HepG2 (cell line): Measurements from ENCODE around the gene IRF2. TPM values are rescaled to one million over a fixed set of nuclear protein-coding genes. Genes with fewer than 3 reads are reported as not detected.
"Not testable (repeated sequence)": the region's sequence is repeated elsewhere in the genome, so short reads cannot be mapped to it uniquely, and the experiment has no call there.

Source experiments
- ATAC-seq: fragments of 200-7000 bp; cut with Tn5 transposase; 3 replicates; pipeline ENCODE4 v1.9.1; 2020; ENCODE audit warnings: mild to moderate bottlenecking, moderate library complexity
- BruUV-seq: library from RNA; stranded (reverse); fragments of 400-500 nt; replicated peaks from 2 replicates; lab custom pipeline; 2021; lab: Mats Ljungman, UMichigan
- CTCF ChIA-PET: fragments of 300-600 bp; formaldehyde crosslinking; extraction: SDS; loops from one replicate; lab custom pipeline; 2021; ENCODE audit warnings: low total read pairs, inconsistent platforms, low intra/inter-chr PET ratio; lab: Yijun Ruan, JAX
- POLR2A ChIA-PET: fragments of 350-600 bp; sonication (Branson Sonifier 250); formaldehyde crosslinking; loops from one replicate; lab custom pipeline; 2020; ENCODE audit warnings: antibody characterized with exemption, inconsistent platforms; lab: Yijun Ruan, JAX
- DNase-seq: peaks from one replicate; pipeline ENCODE4 v3.0.0-alpha.2; 2015; ENCODE audit warnings: low spot score
- FAIRE-seq: peaks from 3 replicates; lab custom pipeline; 2011; peaks lifted over from hg19 to GRCh38; lab: Jason Lieb, UNC
- H2AFZ ChIP-seq: one replicate; pipeline ENCODE4 v1.6.1; 2011; ENCODE audit warnings: low read length, inconsistent platforms
- H3K27ac ChIP-seq: fragments of 300-600 bp; 3 replicates; pipeline ENCODE4 v1.8.0; 2011; ENCODE audit warnings: mixed run types, mild to moderate bottlenecking, mixed read lengths, low read length, inconsistent platforms; ENCODE audit not compliant: insufficient read depth; ENCODE audit errors: extremely low read length
- H3K27me3 ChIP-seq, 2 experiments: fragments of 200-600 bp in 1 of 2; 2 replicates in 1 of 2; 3 replicates in 1 of 2; pipeline versions ENCODE4 v1.6.0 to v1.8.0; 2011; ENCODE audit warnings: low read length in 2 of 2, mild to moderate bottlenecking in 2 of 2, moderate library complexity in 2 of 2, inconsistent platforms in 1 of 2; ENCODE audit not compliant: insufficient read depth in 2 of 2, control insufficient read depth in 1 of 2
- H3K36me3 ChIP-seq, 2 experiments: fragments of 200-600 bp in 1 of 2; replicated peaks in 1 of 2; 2 replicates in 1 of 2; 3 replicates in 1 of 2; pipeline versions ENCODE4 v1.5.1 to v1.8.0; 2011; ENCODE audit warnings: low read length in 2 of 2, inconsistent platforms in 1 of 2; ENCODE audit not compliant: insufficient read depth in 2 of 2, control insufficient read depth in 1 of 2
- H3K4me1 ChIP-seq: 2 replicates; pipeline ENCODE4 v1.5.1; 2012; ENCODE audit warnings: low read length, inconsistent platforms; ENCODE audit not compliant: insufficient read depth
- H3K4me2 ChIP-seq: 2 replicates; pipeline ENCODE4 v1.6.0; 2011; ENCODE audit warnings: low read depth, low read length, inconsistent platforms
- H3K4me3 ChIP-seq, 3 experiments: fragments of 200-600 bp in 1 of 3; sonication (generic), shearing (Covaris generic) in 1 of 3; replicated peaks in 1 of 3; 2 replicates each; pipeline ENCODE4 v1.5.1; 2011 to 2016; ENCODE audit warnings: low read length in 3 of 3, inconsistent platforms in 2 of 3, low read depth in 2 of 3, mild to moderate bottlenecking in 2 of 3, control low read depth in 1 of 3, mixed read lengths in 1 of 3; ENCODE audit not compliant: insufficient read depth in 1 of 3
- H3K79me2 ChIP-seq: one replicate; pipeline ENCODE4 v1.6.1; 2011; ENCODE audit warnings: low read length, inconsistent platforms; ENCODE audit not compliant: insufficient read depth
- H3K9ac ChIP-seq: 2 replicates; pipeline ENCODE4 v1.6.0; 2011; ENCODE audit warnings: mild to moderate bottlenecking, low read depth, low read length, inconsistent platforms; ENCODE audit not compliant: insufficient read depth
- H3K9me3 ChIP-seq: 2 replicates; pipeline ENCODE4 v1.5.1; 2012; ENCODE audit warnings: mild to moderate bottlenecking, low read length
- H4K20me1 ChIP-seq: 2 replicates; pipeline ENCODE4 v1.6.0; 2011; ENCODE audit warnings: inconsistent platforms, mild to moderate bottlenecking, low read length, moderate library complexity; ENCODE audit not compliant: insufficient read depth
- FOXC1 ChIP-seq: sonication (generic); formaldehyde crosslinking; IDR thresholded peaks from 2 replicates; pipeline ENCODE4 v1.8.0; 2022; ENCODE audit warnings: mild to moderate bottlenecking, missing genetic modification reagents, borderline replicate concordance
- FOXM1 ChIP-seq: sonication (generic); formaldehyde crosslinking; IDR thresholded peaks from 2 replicates; pipeline ENCODE4 v1.5.0; 2020; ENCODE audit warnings: missing genetic modification reagents
- HCFC1 ChIP-seq: fragments of 150-350 bp; IDR thresholded peaks from 2 replicates; pipeline ENCODE4 v1.6.1; 2014; ENCODE audit warnings: low read depth, low read length
- IKZF1 ChIP-seq: fragments of 450-650 bp; IDR thresholded peaks from 2 replicates; pipeline ENCODE4 v1.7.1; 2016
- KAT7 ChIP-seq: IDR thresholded peaks from 2 replicates; pipeline ENCODE4 v1.6.1; 2018; ENCODE audit warnings: borderline replicate concordance, missing compliant biosample characterization
- KLF9 ChIP-seq: IDR thresholded peaks from 2 replicates; pipeline ENCODE4 v1.6.1; 2016; ENCODE audit warnings: low read depth
- RFX5 ChIP-seq: IDR thresholded peaks from 2 replicates; pipeline ENCODE4 v1.6.1; 2011; ENCODE audit warnings: low read depth, low read length, improper control_type of control experiment
- SETDB1 ChIP-seq: sonication (generic); formaldehyde crosslinking; IDR thresholded peaks from 2 replicates; pipeline ENCODE4 v1.5.1; 2020; ENCODE audit warnings: missing genetic modification reagents, mild to moderate bottlenecking, borderline replicate concordance
- SIX4 ChIP-seq: sonication (generic); formaldehyde crosslinking; IDR thresholded peaks from 2 replicates; pipeline ENCODE4 v1.4.0; 2020; ENCODE audit warnings: missing genetic modification reagents
- SKI ChIP-seq: fragments of 450-650 bp; IDR thresholded peaks from one replicate; pipeline ENCODE4 v1.6.1; 2018; ENCODE audit warnings: mild to moderate bottlenecking; ENCODE audit not compliant: partially characterized antibody
- SRSF9 ChIP-seq: fragments of 200-400 bp; formaldehyde crosslinking; IDR thresholded peaks from 2 replicates; pipeline ENCODE4 v1.6.1; 2018; ENCODE audit warnings: borderline replicate concordance, mild to moderate bottlenecking, low read depth, low read length; ENCODE audit not compliant: insufficient read depth, poor library complexity, severe bottlenecking
- XRCC5 ChIP-seq: fragments of 200-400 bp; formaldehyde crosslinking; optimal IDR thresholded peaks from 2 replicates; pipeline ENCODE3; 2017; ENCODE audit warnings: mild to moderate bottlenecking, low read length
- YY1 ChIP-seq: IDR thresholded peaks from 2 replicates; pipeline ENCODE4 v1.6.1; 2011; ENCODE audit warnings: low read length, low read depth, moderate library complexity, mild to moderate bottlenecking; ENCODE audit not compliant: insufficient read depth, insufficient replicate concordance
- ZFP36 ChIP-seq: fragments of 150-350 bp; IDR thresholded peaks from 2 replicates; pipeline ENCODE4 v1.6.1; 2018; ENCODE audit warnings: borderline replicate concordance, low read length, low read depth; ENCODE audit not compliant: partially characterized antibody
- ZFP36L1 ChIP-seq: sonication (generic); formaldehyde crosslinking; IDR thresholded peaks from 2 replicates; pipeline ENCODE4 v1.8.0; 2022; ENCODE audit warnings: mild to moderate bottlenecking, missing genetic modification reagents, moderate library complexity
- ZMAT3 ChIP-seq: sonication (generic); formaldehyde crosslinking; conservative IDR thresholded peaks from 2 replicates; pipeline ENCODE4 v1.7.0; 2021; ENCODE audit warnings: missing genetic modification reagents
- ZNF513 ChIP-seq: sonication (generic); formaldehyde crosslinking; conservative IDR thresholded peaks from 2 replicates; pipeline ENCODE4 v1.5.0; 2020; ENCODE audit warnings: missing genetic modification reagents
- ZNF572 ChIP-seq: sonication (generic); formaldehyde crosslinking; IDR thresholded peaks from 2 replicates; pipeline ENCODE4 v1.5.1; 2020; ENCODE audit warnings: mild to moderate bottlenecking, missing genetic modification reagents
- ZNF724P ChIP-seq: sonication (generic); formaldehyde crosslinking; IDR thresholded peaks from 2 replicates; pipeline ENCODE4 v1.8.0; 2022; ENCODE audit warnings: missing genetic modification reagents, borderline replicate concordance
- WGBS: methylation state at CpG from one replicate; pipeline ENCODE4 v1.1.6; 2017; ENCODE audit warnings: low lambda C conversion rate; 5-methylcytosine and 5-hydroxymethylcytosine counted together
- in situ Hi-C: cut with HindIII; loops from 2 replicates; pipeline ENCODE4 v1.10.0; 2017; ENCODE audit warnings: low pct_unique_long_range_greater_than_20kb; ENCODE audit not compliant: extremely low pct_ligation_motif_present
- intact Hi-C: fragments of 100-400 bp; cut with micrococcal nuclease; formaldehyde crosslinking; loops from one replicate; pipeline ENCODE4 v1.10.0; 2022; ENCODE audit not compliant: unreplicated experiment
- polyA plus RNA-seq, 8 experiments: library from polyadenylated mRNA; depleted of rRNA in 3 of 8; stranded (reverse) in 7 of 8; unstranded in 1 of 8; fragments of >200 nt; fragmentation: Illumina TruSeq in 4 of 8; extraction: Trizol in 4 of 8; gene quantifications; 2 replicates each; pipeline versions ENCODE4 v1.2.1 to v1.2.3, GENCODE V29; 2011 to 2016; ENCODE audit warnings: low read depth in 4 of 8, missing spikeins in 1 of 8, mixed read lengths in 1 of 8; ENCODE audit not compliant: insufficient read depth in 1 of 8
- total RNA-seq, 5 experiments: library from RNA; depleted of rRNA; stranded (reverse); fragments of >200 nt; fragmentation: Illumina TruSeq; extraction: Trizol; gene quantifications; 2 replicates each; pipeline ENCODE4 v1.2.3, GENCODE V29; 2016; ENCODE audit warnings: low read depth in 1 of 5
- TF ChIP-seq, protein P1 (sequence below): sonication (generic); formaldehyde crosslinking; IDR thresholded peaks from 2 replicates; pipeline ENCODE4 v1.4.0; 2020; ENCODE audit warnings: missing genetic modification reagents

IRF2 gene
- total and polyA plus RNA-seq, 2 of the 13 experiments (the other 11 are each of a cell fraction or from before 2014, with no cell fraction given), result 15.5 to 28.8 TPM

- POLR2A ChIA-PET, result no interaction called here
- in situ Hi-C loops (no loop called here), intact Hi-C loops (no loop called here)
These were observed 98.1 kb downstream of the IRF2 start for GRCh38 chr4:184376126-184376838.

DNA sequence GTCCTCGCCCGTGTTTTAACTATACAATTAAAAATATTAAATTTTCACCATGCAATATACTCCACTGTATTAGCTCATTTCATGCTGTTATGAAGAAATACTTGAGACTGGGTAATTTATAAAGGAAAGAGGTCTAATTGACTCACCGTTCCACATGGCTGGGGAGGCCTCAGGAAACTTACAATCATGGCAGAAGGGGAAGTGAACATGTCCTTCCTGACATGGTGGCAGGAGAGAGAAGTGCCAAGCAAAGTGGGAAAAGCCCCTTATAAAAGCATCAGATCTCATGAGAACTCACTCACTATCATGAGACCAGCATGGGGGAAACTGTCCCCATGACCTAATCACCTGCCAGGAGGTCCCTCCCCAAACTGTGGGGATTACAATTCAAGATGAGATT is 98.7 kb downstream of the IRF2 start:
- H3K27me3 ChIP-seq, intact Hi-C loops, H3K4me1 ChIP-seq, H3K27ac ChIP-seq, H3K9ac ChIP-seq, ATAC-seq, H3K9me3 ChIP-seq, H3K4me2 ChIP-seq, BruUV-seq, H4K20me1 ChIP-seq, H3K4me3 ChIP-seq, POLR2A ChIA-PET, H3K36me3 ChIP-seq, H3K79me2 ChIP-seq, in situ Hi-C loops, DNase-seq, H2AFZ ChIP-seq, FAIRE-seq, CTCF ChIA-PET: not testable (repeated sequence)
- 96% methylated on average over 3 of the region's 3 CpGs for WGBS

More at GRCh38 chr4:184376126-184376838, 98.1 kb downstream of the IRF2 start:
- DNase-seq, result no peak
- Histone ChIP-seq H3K4me2 (no peak overlapping the region), H3K9me3 (no peaks in the 10 kb centered on the region; the same call in 1 of the 2 replicates), H3K36me3 (no peaks in the 10 kb centered on the region), H3K4me3 (no peak overlapping the region), H2AFZ (no peak overlapping the region), H4K20me1 (no peaks in the 10 kb centered on the region), H3K27ac (no peak overlapping the region), H3K79me2 (no peaks in the 10 kb centered on the region), H3K9ac (no peak overlapping the region), H3K27me3 (no peaks in the 10 kb centered on the region), H3K4me1 (0 out of 2 replicates have a peak, but pooled peaks cover 2% of the 10 kb centered on the region)
- CTCF ChIA-PET, result no interaction called here
- BruUV-seq, result no TSS peak
- no peak for TF ChIP-seq FOXC1 (CRISPR knock-in tag)
- no peak for TF ChIP-seq SRSF9
- no peak for TF ChIP-seq ZNF513
- TF ChIP-seq ZNF572, result no peak
- no peak for TF ChIP-seq RFX5
- no peak for TF ChIP-seq YY1
- no peak for TF ChIP-seq KLF9
- no peak for TF ChIP-seq IKZF1
- no peak for TF ChIP-seq SKI
- no peak for TF ChIP-seq ZFP36
- TF ChIP-seq ZFP36L1 (CRISPR knock-in tag), result no peak
- TF ChIP-seq SETDB1 (CRISPR knock-in tag), result no peak
- TF ChIP-seq FOXM1 (CRISPR knock-in tag), result no peak
- no peak for TF ChIP-seq ZMAT3
- no peak for TF ChIP-seq HCFC1
- TF ChIP-seq, protein P1, sequence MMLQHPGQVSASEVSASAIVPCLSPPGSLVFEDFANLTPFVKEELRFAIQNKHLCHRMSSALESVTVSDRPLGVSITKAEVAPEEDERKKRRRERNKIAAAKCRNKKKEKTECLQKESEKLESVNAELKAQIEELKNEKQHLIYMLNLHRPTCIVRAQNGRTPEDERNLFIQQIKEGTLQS (CRISPR knock-in tag), result no peak
- no peak for TF ChIP-seq ZNF724P (CRISPR knock-in tag)
- TF ChIP-seq XRCC5, result no peak
- no peak for TF ChIP-seq SIX4
- no peak for TF ChIP-seq KAT7 (CRISPR knock-in tag)
- 97% methylated on average over 1 of the region's 1 CpG for WGBS
- no peak for ATAC-seq
- FAIRE-seq, result no peak
